WERI-Rb-1 (cell line): ENCODE measurements around the gene GIN1.

Source experiments
- DNase-seq: peaks from one replicate; pipeline ENCODE4 v3.0.0-alpha.2; 2020
- H3K27ac ChIP-seq: fragments of 250-450 bp; sonication (Bioruptor Pico); 2 replicates; pipeline ENCODE4 v1.5.1; 2020; ENCODE audit warnings: mild to moderate bottlenecking, moderate library complexity
- H3K27me3 ChIP-seq: fragments of 250-450 bp; sonication (Bioruptor Pico); 2 replicates; pipeline ENCODE4 v1.5.1; 2021; ENCODE audit warnings: mild to moderate bottlenecking, low read depth, moderate library complexity; ENCODE audit not compliant: insufficient read depth, severe bottlenecking
- H3K36me3 ChIP-seq: fragments of 250-450 bp; sonication (Bioruptor Pico); 2 replicates; pipeline ENCODE4 v1.5.1; 2020; ENCODE audit warnings: mild to moderate bottlenecking, moderate library complexity
- H3K4me3 ChIP-seq: 2 replicates; pipeline ENCODE4 v1.5.1; 2011; ENCODE audit warnings: low read depth, mild to moderate bottlenecking, control low read depth, low read length
- H3K9me3 ChIP-seq: fragments of 250-450 bp; sonication (Bioruptor Pico); 2 replicates; pipeline ENCODE4 v1.5.1; 2021; ENCODE audit warnings: mild to moderate bottlenecking, moderate library complexity; ENCODE audit not compliant: severe bottlenecking
- TF ChIP-seq, protein P1 (sequence below): IDR thresholded peaks from 2 replicates; pipeline ENCODE4 v1.5.1; 2011; ENCODE audit warnings: low read depth, mild to moderate bottlenecking, control low read depth, inconsistent platforms, low read length

Gene GIN1

DNA sequence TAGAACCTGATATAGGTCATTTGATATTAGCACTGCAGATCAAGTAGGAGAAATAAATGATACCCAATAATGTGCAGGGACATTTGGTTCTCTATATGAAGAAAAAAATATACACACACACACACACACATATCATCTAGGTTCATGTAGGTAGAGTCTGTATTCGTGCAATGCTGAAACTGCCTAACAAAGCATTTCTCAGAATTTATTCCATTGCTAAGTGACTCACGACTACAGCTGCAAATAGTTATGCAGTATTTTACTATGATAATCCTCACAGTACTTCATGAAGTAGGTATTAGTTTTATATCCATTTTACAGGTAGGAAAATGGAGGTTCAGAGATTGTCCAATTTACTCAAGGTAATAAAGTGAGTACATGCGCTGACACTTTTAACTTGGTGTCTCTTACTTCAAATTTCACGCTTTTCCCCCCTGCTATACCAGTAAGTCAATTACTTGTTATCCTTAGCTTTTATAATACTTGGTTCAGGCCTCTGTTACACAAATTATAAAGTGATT, 2.4 kb downstream of the GIN1 start:
- Histone ChIP-seq H3K36me3 (no peaks in the 10 kb centered on the region), H3K4me3 (no peak overlapping the region), H3K9me3 (no peaks in the 10 kb centered on the region), H3K27me3 (no peaks in the 10 kb centered on the region), H3K27ac (no peak overlapping the region)
- DNase-seq: no peak
- TF ChIP-seq, protein P1, sequence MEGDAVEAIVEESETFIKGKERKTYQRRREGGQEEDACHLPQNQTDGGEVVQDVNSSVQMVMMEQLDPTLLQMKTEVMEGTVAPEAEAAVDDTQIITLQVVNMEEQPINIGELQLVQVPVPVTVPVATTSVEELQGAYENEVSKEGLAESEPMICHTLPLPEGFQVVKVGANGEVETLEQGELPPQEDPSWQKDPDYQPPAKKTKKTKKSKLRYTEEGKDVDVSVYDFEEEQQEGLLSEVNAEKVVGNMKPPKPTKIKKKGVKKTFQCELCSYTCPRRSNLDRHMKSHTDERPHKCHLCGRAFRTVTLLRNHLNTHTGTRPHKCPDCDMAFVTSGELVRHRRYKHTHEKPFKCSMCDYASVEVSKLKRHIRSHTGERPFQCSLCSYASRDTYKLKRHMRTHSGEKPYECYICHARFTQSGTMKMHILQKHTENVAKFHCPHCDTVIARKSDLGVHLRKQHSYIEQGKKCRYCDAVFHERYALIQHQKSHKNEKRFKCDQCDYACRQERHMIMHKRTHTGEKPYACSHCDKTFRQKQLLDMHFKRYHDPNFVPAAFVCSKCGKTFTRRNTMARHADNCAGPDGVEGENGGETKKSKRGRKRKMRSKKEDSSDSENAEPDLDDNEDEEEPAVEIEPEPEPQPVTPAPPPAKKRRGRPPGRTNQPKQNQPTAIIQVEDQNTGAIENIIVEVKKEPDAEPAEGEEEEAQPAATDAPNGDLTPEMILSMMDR: no peak

DNA sequence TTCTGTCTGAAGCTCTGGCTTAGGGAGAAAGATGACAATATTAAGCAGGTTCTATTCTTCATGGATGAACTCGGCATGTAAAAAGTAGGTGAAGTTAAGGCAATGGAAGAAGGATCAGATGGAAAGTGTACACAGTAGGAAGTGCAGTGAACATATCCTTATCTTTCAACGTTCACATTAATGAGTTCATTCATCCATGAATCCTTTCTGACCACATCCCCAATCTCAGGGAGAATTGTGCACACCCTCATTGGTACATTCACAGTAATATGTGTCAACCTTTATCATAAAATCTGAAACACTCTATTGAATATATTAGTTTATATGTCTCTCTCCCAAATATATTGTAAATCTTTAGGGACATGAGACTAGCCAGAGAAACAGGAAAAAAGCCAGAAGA, 5.5 kb downstream of the GIN1 start:
- Histone ChIP-seq H3K9me3 (no peaks in the 10 kb centered on the region), H3K27ac (no peak overlapping the region), H3K27me3 (no peaks in the 10 kb centered on the region), H3K36me3 (no peaks in the 10 kb centered on the region), H3K4me3 (no peak overlapping the region)
- TF ChIP-seq, protein P1: no peak
- DNase-seq: no peak

DNA sequence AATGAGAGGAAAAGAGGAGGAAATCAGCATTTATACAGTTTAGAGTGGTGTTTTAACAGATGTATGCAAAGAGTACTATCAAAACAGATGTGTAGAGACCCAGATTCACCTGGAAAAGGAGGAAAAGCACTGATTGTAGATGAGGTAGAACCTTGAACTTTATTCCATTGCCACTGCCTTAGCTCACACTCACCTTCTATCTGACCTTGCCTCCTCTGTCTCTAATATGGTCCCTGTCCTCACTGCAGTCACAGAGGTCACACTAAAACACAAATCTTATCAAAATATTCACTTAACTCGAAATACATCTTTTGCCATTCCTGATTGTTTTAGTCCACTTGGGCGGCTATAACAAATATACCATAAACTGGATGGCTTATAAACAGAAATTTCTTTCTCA, 7.0 kb downstream of the GIN1 start:
- no peak overlapping the region for H3K4me3 ChIP-seq

DNA sequence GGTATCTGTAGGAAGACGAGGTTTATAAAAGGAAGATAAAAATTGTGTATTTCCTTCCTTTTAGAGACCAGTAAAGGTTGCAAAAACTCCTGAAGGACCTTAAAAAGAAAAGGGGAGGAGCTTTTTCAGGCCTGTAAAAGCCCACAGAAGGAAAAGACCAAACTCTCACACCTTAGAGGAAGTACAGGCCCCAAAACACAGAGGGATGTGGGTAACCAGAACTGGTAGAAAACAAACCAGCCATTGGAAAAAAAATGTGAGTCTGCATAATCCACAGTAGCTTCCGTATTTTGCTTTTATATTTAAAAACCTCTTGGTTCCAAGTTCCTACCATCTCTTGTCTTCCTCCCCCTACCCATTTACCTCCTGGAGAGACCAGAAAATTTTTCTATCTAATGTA, 8.5 kb downstream of the GIN1 start:
- DNase-seq: no peak
- H3K27ac ChIP-seq: no peak overlapping the region
- TF ChIP-seq, protein P1: no peak
- no peak overlapping the region for H3K4me3 ChIP-seq
- H3K9me3 ChIP-seq: no peaks in the 10 kb centered on the region
- no peaks in the 10 kb centered on the region for H3K36me3 ChIP-seq
- H3K27me3 ChIP-seq: no peaks in the 10 kb centered on the region

More for the DNA sequence above, 7.0 kb downstream of the GIN1 start:
- no peak overlapping the region for H3K27ac ChIP-seq
- TF ChIP-seq, protein P1: no peak
- H3K36me3 ChIP-seq: no peaks in the 10 kb centered on the region
- no peaks in the 10 kb centered on the region for H3K9me3 ChIP-seq
- DNase-seq: no peak
- H3K27me3 ChIP-seq: no peaks in the 10 kb centered on the region

DNA sequence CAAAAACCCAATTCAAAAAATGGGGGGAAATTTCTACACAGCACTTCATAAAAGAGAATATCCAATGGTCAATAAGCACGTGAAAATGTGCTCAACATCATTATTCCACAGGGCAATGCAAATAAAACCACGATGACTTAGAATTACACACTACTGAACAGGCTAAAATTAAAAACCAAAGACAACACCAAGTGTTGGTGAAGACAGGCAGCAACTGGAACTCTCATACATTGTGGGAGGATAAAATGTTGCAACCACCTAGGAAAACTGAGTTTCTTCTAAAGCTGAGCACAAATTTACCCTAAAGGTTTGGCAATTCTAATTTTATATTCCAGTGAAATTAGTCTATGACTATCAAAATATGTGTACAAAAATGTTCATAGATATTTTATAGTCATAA, 9.5 kb downstream of the GIN1 start:
- TF ChIP-seq, protein P1: no peak
- no peak overlapping the region for H3K27ac ChIP-seq
- H3K9me3 ChIP-seq: no peaks in the 10 kb centered on the region
- H3K36me3 ChIP-seq: no peaks in the 10 kb centered on the region
- DNase-seq: no peak
- H3K27me3 ChIP-seq: no peaks in the 10 kb centered on the region
- H3K4me3 ChIP-seq: no peak overlapping the region

DNA sequence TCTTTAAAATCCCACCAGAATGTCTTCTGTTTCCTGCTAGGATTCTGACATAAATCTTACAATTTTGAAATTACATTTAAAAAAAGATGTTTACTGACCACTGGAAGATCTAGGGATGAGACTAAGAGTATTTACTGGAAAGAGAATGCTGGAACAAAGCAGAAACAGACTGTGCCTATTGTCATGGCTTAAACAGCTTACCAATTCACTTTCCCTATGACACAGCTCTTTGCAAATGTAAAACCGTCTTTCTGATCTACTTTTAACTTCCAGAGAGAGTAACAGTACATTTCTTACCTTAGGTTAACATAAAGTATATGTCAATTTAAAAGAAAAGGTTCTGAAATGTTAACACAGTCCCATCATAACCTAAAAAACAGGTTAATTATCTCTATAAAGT, 10.7 kb downstream of the GIN1 start:
- Histone ChIP-seq H3K4me3 (no peak overlapping the region), H3K27me3 (no peaks in the 10 kb centered on the region), H3K36me3 (no peaks in the 10 kb centered on the region; the same call in 1 of the 2 replicates), H3K9me3 (no peaks in the 10 kb centered on the region), H3K27ac (no peak overlapping the region)
- DNase-seq: no peak
- TF ChIP-seq, protein P1: no peak
